Immature natural killer cell (primary cell): ENCODE results near the gene PLA2G4D. TPM values are rescaled to one million over a fixed set of nuclear protein-coding genes. Genes with fewer than 3 reads are reported as not detected.
"Not testable (repeated sequence)": the region's sequence is repeated elsewhere in the genome, so short reads cannot be mapped to it uniquely, and the experiment has no call there.

Source experiments
- DNase-seq, 3 donors: peaks; one replicate each; pipeline ENCODE4 v3.0.0; 2022; ENCODE audit warnings: mixed read lengths in 1 of 3
- H3K27ac Mint-ChIP-seq, 6 donors: one replicate each; pipeline ENCODE4 v1.8.0; 2020; ENCODE audit warnings: mixed read lengths in 6 of 6, mild to moderate bottlenecking in 5 of 6, inconsistent platforms in 4 of 6, moderate library complexity in 3 of 6
- H3K27me3 Mint-ChIP-seq, 3 donors: one replicate each; pipeline ENCODE4 v1.8.0; 2020 to 2021; ENCODE audit warnings: low read depth in 3 of 3, mild to moderate bottlenecking in 3 of 3, mixed read lengths in 3 of 3, moderate library complexity in 3 of 3, inconsistent platforms in 1 of 3
- H3K36me3 Mint-ChIP-seq, 3 donors: one replicate each; pipeline ENCODE4 v1.8.0; 2020; ENCODE audit warnings: mixed read lengths in 3 of 3, inconsistent platforms in 2 of 3, mild to moderate bottlenecking in 2 of 3
- H3K4me1 Mint-ChIP-seq, 2 donors: one replicate each; pipeline ENCODE4 v1.8.0; 2020; ENCODE audit warnings: inconsistent platforms in 2 of 2, mild to moderate bottlenecking in 2 of 2, mixed read lengths in 2 of 2, moderate library complexity in 1 of 2
- H3K4me3 Mint-ChIP-seq, 5 donors: one replicate each; pipeline ENCODE4 v1.8.0; 2020; ENCODE audit warnings: mild to moderate bottlenecking in 5 of 5, mixed read lengths in 5 of 5, inconsistent platforms in 3 of 5, moderate library complexity in 3 of 5
- H3K9me3 Mint-ChIP-seq, 6 donors: one replicate each; pipeline ENCODE4 v1.8.0; 2020; ENCODE audit warnings: mild to moderate bottlenecking in 6 of 6, mixed read lengths in 6 of 6, inconsistent platforms in 4 of 6, moderate library complexity in 3 of 6
- polyA plus RNA-seq, 3 donors: library from polyadenylated mRNA; unstranded; fragments of 300-500 nt; fragmentation: Illumina TruSeq; gene quantifications; one replicate each; pipeline ENCODE4 v1.2.3, GENCODE V29; 2021

The PLA2G4D gene
- polyA plus RNA-seq, 3 donors from 2014 or later, result not detected

- Mint-ChIP-seq H3K36me3 (no peaks in the 10 kb centered on the region), H3K27me3 (peaks cover 4 to 8% (median 8%) of the 10 kb centered on the region in 3 donors), H3K9me3 (no peaks in the 10 kb centered on the region), H3K4me1 (no peaks in the 10 kb centered on the region), H3K4me3 (no peak overlapping the region), H3K27ac (no peak overlapping the region)
- DNase-seq, result no peak
Observed at GRCh38 chr15:42110367-42110766, 16.0 kb upstream of the PLA2G4D start.

GRCh38 chr15:42108806-42109205 is 14.4 kb upstream of the PLA2G4D start:
- Mint-ChIP-seq H3K9me3 (no peaks in the 10 kb centered on the region), H3K36me3 (no peaks in the 10 kb centered on the region), H3K4me3 (no peak overlapping the region), H3K27ac (no peak overlapping the region), H3K4me1 (no peaks in the 10 kb centered on the region), H3K27me3 (peaks cover 4 to 8% (median 6%) of the 10 kb centered on the region in 3 donors)
- no peak for DNase-seq

GRCh38 chr15:42108189-42108588 is 13.8 kb upstream of the PLA2G4D start:
- DNase-seq, result no peak
- no peaks in the 10 kb centered on the region for H3K4me1 Mint-ChIP-seq
- H3K27me3 Mint-ChIP-seq, result peaks cover 2 to 8% (median 4%) of the 10 kb centered on the region in 3 donors
- no peak overlapping the region for H3K27ac Mint-ChIP-seq
- no peaks in the 10 kb centered on the region for H3K9me3 Mint-ChIP-seq
- no peaks in the 10 kb centered on the region for H3K36me3 Mint-ChIP-seq
- H3K4me3 Mint-ChIP-seq, result no peak overlapping the region

GRCh38 chr15:42107473-42107872 is 13.1 kb upstream of the PLA2G4D start:
- H3K4me1 Mint-ChIP-seq, result no peaks in the 10 kb centered on the region
- peaks cover 2 to 8% (median 4%) of the 10 kb centered on the region in 3 donors for H3K27me3 Mint-ChIP-seq
- no peak for DNase-seq
- no peak overlapping the region for H3K4me3 Mint-ChIP-seq
- H3K27ac Mint-ChIP-seq, result no peak overlapping the region
- no peaks in the 10 kb centered on the region for H3K36me3 Mint-ChIP-seq
- H3K9me3 Mint-ChIP-seq, result no peaks in the 10 kb centered on the region

GRCh38 chr15:42106288-42106687 is 11.9 kb upstream of the PLA2G4D start:
- DNase-seq, result no peak
- Mint-ChIP-seq H3K9me3 (no peaks in the 10 kb centered on the region), H3K4me3 (no peak overlapping the region), H3K27ac (no peak overlapping the region), H3K36me3 (no peaks in the 10 kb centered on the region), H3K27me3 (peaks cover 2 to 6% (median 4%) of the 10 kb centered on the region in 3 donors), H3K4me1 (no peaks in the 10 kb centered on the region)

- no peak overlapping the region for H3K27ac Mint-ChIP-seq
- H3K4me1 Mint-ChIP-seq, result no peaks in the 10 kb centered on the region
- peaks cover 2 to 10% (median 4%) of the 10 kb centered on the region in 3 donors for H3K27me3 Mint-ChIP-seq
- no peak overlapping the region for H3K4me3 Mint-ChIP-seq
- H3K9me3 Mint-ChIP-seq, result no peaks in the 10 kb centered on the region
- DNase-seq, result no peak
- no peaks in the 10 kb centered on the region for H3K36me3 Mint-ChIP-seq
Observed at GRCh38 chr15:42104095-42104891, 9.9 kb upstream of the PLA2G4D start.

- DNase-seq, result no peak
- no peaks in the 10 kb centered on the region for H3K4me1 Mint-ChIP-seq
- no peak overlapping the region for H3K27ac Mint-ChIP-seq
- H3K36me3 Mint-ChIP-seq, result no peaks in the 10 kb centered on the region
- H3K27me3 Mint-ChIP-seq, result peaks cover 2 to 12% (median 2%) of the 10 kb centered on the region in 3 donors
- no peaks in the 10 kb centered on the region for H3K9me3 Mint-ChIP-seq
- H3K4me3 Mint-ChIP-seq, result no peak overlapping the region
Observed at GRCh38 chr15:42102646-42103235, 8.4 kb upstream of the PLA2G4D start.

GRCh38 chr15:42101861-42102260 is 7.5 kb upstream of the PLA2G4D start:
- H3K4me3 Mint-ChIP-seq, result no peak overlapping the region
- H3K27ac Mint-ChIP-seq, result no peak overlapping the region
- DNase-seq, result no peak
- H3K27me3 Mint-ChIP-seq, result peaks cover 0 to 12% (median 2%) of the 10 kb centered on the region in 3 donors
- H3K4me1 Mint-ChIP-seq, result no peaks in the 10 kb centered on the region
- no peaks in the 10 kb centered on the region for H3K9me3 Mint-ChIP-seq
- no peaks in the 10 kb centered on the region for H3K36me3 Mint-ChIP-seq

GRCh38 chr15:42100021-42100800 is 5.8 kb upstream of the PLA2G4D start:
- Mint-ChIP-seq H3K27me3 (peaks cover 0 to 18% (median 2%) of the 10 kb centered on the region in 3 donors), H3K36me3 (no peaks in the 10 kb centered on the region), H3K4me3 (no peak overlapping the region), H3K9me3 (no peaks in the 10 kb centered on the region), H3K4me1 (no peaks in the 10 kb centered on the region), H3K27ac (no peak overlapping the region)
- DNase-seq, result no peak

GRCh38 chr15:42097018-42097417 is 2.7 kb upstream of the PLA2G4D start:
- no peak for DNase-seq
- no peak overlapping the region for H3K27ac Mint-ChIP-seq
- no peak overlapping the region for H3K4me3 Mint-ChIP-seq
- H3K27me3 Mint-ChIP-seq, result peaks cover under 1 to 21% (median 2%) of the 10 kb centered on the region in 3 donors
- H3K36me3 Mint-ChIP-seq, result no peaks in the 10 kb centered on the region
- no peaks in the 10 kb centered on the region for H3K4me1 Mint-ChIP-seq
- H3K9me3 Mint-ChIP-seq, result no peaks in the 10 kb centered on the region

GRCh38 chr15:42093966-42094365 is 396 bp downstream of the PLA2G4D start:
- DNase-seq, result no peak
- H3K4me1 Mint-ChIP-seq, result no peaks in the 10 kb centered on the region
- H3K27ac Mint-ChIP-seq, result no peak overlapping the region

GRCh38 chr15:42092398-42093318 is 1.7 kb downstream of the PLA2G4D start:
- no peaks in the 10 kb centered on the region for H3K36me3 Mint-ChIP-seq
- H3K9me3 Mint-ChIP-seq, result no peaks in the 10 kb centered on the region
- no peak overlapping the region for H3K4me3 Mint-ChIP-seq
- no peaks in the 10 kb centered on the region for H3K4me1 Mint-ChIP-seq
- no peak overlapping the region for H3K27ac Mint-ChIP-seq
- peaks cover 0 to 21% (median 2%) of the 10 kb centered on the region in 3 donors for H3K27me3 Mint-ChIP-seq
- no peak for DNase-seq

More at GRCh38 chr15:42093966-42094365, 396 bp downstream of the PLA2G4D start:
- Mint-ChIP-seq H3K9me3 (no peaks in the 10 kb centered on the region), H3K36me3 (no peaks in the 10 kb centered on the region), H3K27me3 (peaks cover 0 to 20% (median 2%) of the 10 kb centered on the region in 3 donors), H3K4me3 (no peak overlapping the region)

GRCh38 chr15:42091753-42092397 is 2.5 kb downstream of the PLA2G4D start:
- H3K27ac Mint-ChIP-seq, H3K36me3 Mint-ChIP-seq, DNase-seq, H3K4me1 Mint-ChIP-seq, H3K9me3 Mint-ChIP-seq, H3K4me3 Mint-ChIP-seq: not testable (repeated sequence)
- H3K27me3 Mint-ChIP-seq, result peaks cover 2 to 21% (median 4%) of the 10 kb centered on the region in 3 donors
